HG03066 (cell line): ENCODE results near the gene MTMR2.
A peak's percentile ranks its signal among the peaks of the same experiment; 100 is the strongest.
"Not testable (repeated sequence)": the region's sequence is repeated elsewhere in the genome, so short reads cannot be mapped to it uniquely, and the experiment has no call there.

ENCODE experiments used
- ATAC-seq: cut with Tn5 transposase; IDR thresholded peaks from one replicate; pipeline ENCODE4 v1.9.1; 2021; ENCODE audit warnings: low read depth; ENCODE audit not compliant: unreplicated experiment

Gene MTMR2

GRCh38 chr11:95888439-95888838 is 35.5 kb downstream of the MTMR2 start:
- ATAC-seq, result no peak

- ATAC-seq, result no peak
These were observed 37.4 kb downstream of the MTMR2 start for GRCh38 chr11:95886462-95886861.

GRCh38 chr11:95884802-95885201 is 39.1 kb downstream of the MTMR2 start:
- no peak for ATAC-seq

GRCh38 chr11:95884376-95884775 is 39.5 kb downstream of the MTMR2 start:
- no peak for ATAC-seq

GRCh38 chr11:95883381-95883780 is 40.5 kb downstream of the MTMR2 start:
- no peak for ATAC-seq

GRCh38 chr11:95877291-95877690 is 46.6 kb downstream of the MTMR2 start:
- ATAC-seq, result no peak

- not testable (repeated sequence) for ATAC-seq
These were observed 53.0 kb downstream of the MTMR2 start for GRCh38 chr11:95870877-95871276.

GRCh38 chr11:95867105-95867504 is 56.8 kb downstream of the MTMR2 start:
- ATAC-seq, result no peak

GRCh38 chr11:95863486-95864140 is 60.3 kb downstream of the MTMR2 start:
- no peak for ATAC-seq

GRCh38 chr11:95860024-95860423 is 63.9 kb downstream of the MTMR2 start:
- ATAC-seq, result not testable (repeated sequence)

- not testable (repeated sequence) for ATAC-seq
These were observed 69.5 kb downstream of the MTMR2 start for GRCh38 chr11:95854362-95854761.

- ATAC-seq, result no peak
These were observed 70.0 kb downstream of the MTMR2 start for GRCh38 chr11:95853862-95854261.

- no peak for ATAC-seq
These were observed 70.8 kb downstream of the MTMR2 start for GRCh38 chr11:95853138-95853537.

GRCh38 chr11:95850137-95850536 is 73.8 kb downstream of the MTMR2 start:
- ATAC-seq, result no peak

GRCh38 chr11:95849087-95849825 is 74.7 kb downstream of the MTMR2 start:
- ATAC-seq, result no peak

- ATAC-seq, result no peak
These were observed 78.7 kb downstream of the MTMR2 start for GRCh38 chr11:95845167-95845566.

- ATAC-seq, result peak; percentile 83
These were observed 88.0 kb downstream of the MTMR2 start for GRCh38 chr11:95835768-95836488.

- ATAC-seq, result no peak
These were observed 88.6 kb downstream of the MTMR2 start for GRCh38 chr11:95835351-95835750.

GRCh38 chr11:95833378-95833777 is 90.5 kb downstream of the MTMR2 start:
- ATAC-seq, result no peak

GRCh38 chr11:95832763-95833162 is 91.1 kb downstream of the MTMR2 start:
- no peak for ATAC-seq

GRCh38 chr11:95831198-95831883 is 92.6 kb downstream of the MTMR2 start:
- ATAC-seq, result no peak
